AML-193 (cell line): Measurements from ENCODE around the gene STK35.

ENCODE experiments used
- DNase-seq, 2 experiments: peaks; one replicate each; lab custom pipeline; 2025; lab: John Stamatoyannopoulos, UW

The STK35 gene

GRCh38 chr20:2133318-2134183 is 31.9 kb downstream of the STK35 start:
- no peak for DNase-seq

- no peak for DNase-seq
Measured at GRCh38 chr20:2135013-2135412, 33.4 kb downstream of the STK35 start.

- no peak for DNase-seq
Measured at GRCh38 chr20:2136275-2136674, 34.6 kb downstream of the STK35 start.

- DNase-seq = no peak
Measured at GRCh38 chr20:2137552-2138201, 36.0 kb downstream of the STK35 start.

GRCh38 chr20:2138396-2138795 is 36.8 kb downstream of the STK35 start:
- DNase-seq = no peak

GRCh38 chr20:2139250-2139649 is 37.6 kb downstream of the STK35 start:
- no peak for DNase-seq

- DNase-seq = no peak
Measured at GRCh38 chr20:2139736-2140135, 38.1 kb downstream of the STK35 start.

- no peak for DNase-seq
Measured at GRCh38 chr20:2140561-2140960, 38.9 kb downstream of the STK35 start.

GRCh38 chr20:2141600-2142575 is 40.3 kb downstream of the STK35 start:
- DNase-seq = no peak

- DNase-seq = no peak
Measured at GRCh38 chr20:2142649-2143048, 41.0 kb downstream of the STK35 start.

- DNase-seq = no peak
Measured at GRCh38 chr20:2143594-2143993, 42.0 kb downstream of the STK35 start.

GRCh38 chr20:2144850-2145249 is 43.2 kb downstream of the STK35 start:
- no peak for DNase-seq

- no peak for DNase-seq
Measured at GRCh38 chr20:2145376-2145775, 43.7 kb downstream of the STK35 start.

- no peak for DNase-seq
Measured at GRCh38 chr20:2146080-2146867, 44.6 kb downstream of the STK35 start.

GRCh38 chr20:2149507-2149906 is 47.9 kb downstream of the STK35 start:
- DNase-seq = no peak

GRCh38 chr20:2150660-2151059 is 49.0 kb downstream of the STK35 start:
- no peak for DNase-seq

- no peak for DNase-seq
Measured at GRCh38 chr20:2151858-2152281, 50.2 kb downstream of the STK35 start.

- no peak for DNase-seq
Measured at GRCh38 chr20:2152317-2152716, 50.7 kb downstream of the STK35 start.

GRCh38 chr20:2153326-2153725 is 51.7 kb downstream of the STK35 start:
- no peak for DNase-seq

- no peak for DNase-seq
Measured at GRCh38 chr20:2156224-2156623, 54.6 kb downstream of the STK35 start.
